Panc1 (cell line): ENCODE data around the gene MRPL11.

Experiments
- POLR2AphosphoS5 ChIP-seq: IDR thresholded peaks from 2 replicates; pipeline ENCODE4 v1.6.1; 2012; ENCODE audit warnings: mild to moderate bottlenecking, low read depth, low read length, moderate library complexity
- SIN3A ChIP-seq: IDR thresholded peaks from 2 replicates; pipeline ENCODE4 v1.6.1; 2012; ENCODE audit warnings: low read depth, mild to moderate bottlenecking, low read length, moderate library complexity, borderline replicate concordance; ENCODE audit not compliant: insufficient read depth
- TF ChIP-seq, protein P1 (sequence below), 2 experiments: IDR thresholded peaks; 2 replicates each; pipeline ENCODE4 v1.6.1; 2011 to 2012; ENCODE audit warnings: low read depth in 2 of 2, control low read depth in 1 of 2, low read length in 1 of 2, mild to moderate bottlenecking in 1 of 2, moderate library complexity in 1 of 2; ENCODE audit not compliant: insufficient read depth in 1 of 2
- TF ChIP-seq, protein P2 (sequence below): fragments of 450-650 bp; IDR thresholded peaks from 2 replicates; pipeline ENCODE4 v1.5.1; 2017; ENCODE audit warnings: mild to moderate bottlenecking

- TF ChIP-seq, protein P1, sequence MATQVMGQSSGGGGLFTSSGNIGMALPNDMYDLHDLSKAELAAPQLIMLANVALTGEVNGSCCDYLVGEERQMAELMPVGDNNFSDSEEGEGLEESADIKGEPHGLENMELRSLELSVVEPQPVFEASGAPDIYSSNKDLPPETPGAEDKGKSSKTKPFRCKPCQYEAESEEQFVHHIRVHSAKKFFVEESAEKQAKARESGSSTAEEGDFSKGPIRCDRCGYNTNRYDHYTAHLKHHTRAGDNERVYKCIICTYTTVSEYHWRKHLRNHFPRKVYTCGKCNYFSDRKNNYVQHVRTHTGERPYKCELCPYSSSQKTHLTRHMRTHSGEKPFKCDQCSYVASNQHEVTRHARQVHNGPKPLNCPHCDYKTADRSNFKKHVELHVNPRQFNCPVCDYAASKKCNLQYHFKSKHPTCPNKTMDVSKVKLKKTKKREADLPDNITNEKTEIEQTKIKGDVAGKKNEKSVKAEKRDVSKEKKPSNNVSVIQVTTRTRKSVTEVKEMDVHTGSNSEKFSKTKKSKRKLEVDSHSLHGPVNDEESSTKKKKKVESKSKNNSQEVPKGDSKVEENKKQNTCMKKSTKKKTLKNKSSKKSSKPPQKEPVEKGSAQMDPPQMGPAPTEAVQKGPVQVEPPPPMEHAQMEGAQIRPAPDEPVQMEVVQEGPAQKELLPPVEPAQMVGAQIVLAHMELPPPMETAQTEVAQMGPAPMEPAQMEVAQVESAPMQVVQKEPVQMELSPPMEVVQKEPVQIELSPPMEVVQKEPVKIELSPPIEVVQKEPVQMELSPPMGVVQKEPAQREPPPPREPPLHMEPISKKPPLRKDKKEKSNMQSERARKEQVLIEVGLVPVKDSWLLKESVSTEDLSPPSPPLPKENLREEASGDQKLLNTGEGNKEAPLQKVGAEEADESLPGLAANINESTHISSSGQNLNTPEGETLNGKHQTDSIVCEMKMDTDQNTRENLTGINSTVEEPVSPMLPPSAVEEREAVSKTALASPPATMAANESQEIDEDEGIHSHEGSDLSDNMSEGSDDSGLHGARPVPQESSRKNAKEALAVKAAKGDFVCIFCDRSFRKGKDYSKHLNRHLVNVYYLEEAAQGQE (IDR thresholded peaks at IDR 0.05; ENCODE audit: insufficient read depth in 1 of 2, low read depth in 2 of 2, low read length in 1 of 2), result no peak
- TF ChIP-seq POLR2AphosphoS5 (no peak), SIN3A (no peak)
- TF ChIP-seq, protein P2, sequence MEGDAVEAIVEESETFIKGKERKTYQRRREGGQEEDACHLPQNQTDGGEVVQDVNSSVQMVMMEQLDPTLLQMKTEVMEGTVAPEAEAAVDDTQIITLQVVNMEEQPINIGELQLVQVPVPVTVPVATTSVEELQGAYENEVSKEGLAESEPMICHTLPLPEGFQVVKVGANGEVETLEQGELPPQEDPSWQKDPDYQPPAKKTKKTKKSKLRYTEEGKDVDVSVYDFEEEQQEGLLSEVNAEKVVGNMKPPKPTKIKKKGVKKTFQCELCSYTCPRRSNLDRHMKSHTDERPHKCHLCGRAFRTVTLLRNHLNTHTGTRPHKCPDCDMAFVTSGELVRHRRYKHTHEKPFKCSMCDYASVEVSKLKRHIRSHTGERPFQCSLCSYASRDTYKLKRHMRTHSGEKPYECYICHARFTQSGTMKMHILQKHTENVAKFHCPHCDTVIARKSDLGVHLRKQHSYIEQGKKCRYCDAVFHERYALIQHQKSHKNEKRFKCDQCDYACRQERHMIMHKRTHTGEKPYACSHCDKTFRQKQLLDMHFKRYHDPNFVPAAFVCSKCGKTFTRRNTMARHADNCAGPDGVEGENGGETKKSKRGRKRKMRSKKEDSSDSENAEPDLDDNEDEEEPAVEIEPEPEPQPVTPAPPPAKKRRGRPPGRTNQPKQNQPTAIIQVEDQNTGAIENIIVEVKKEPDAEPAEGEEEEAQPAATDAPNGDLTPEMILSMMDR, result no peak
Observed at GRCh38 chr11:66468691-66469090, 30.0 kb upstream of the MRPL11 start.
